Stomach (tissue), 9 donors: ENCODE data around the gene CCDC24. TPM values are rescaled to one million over a fixed set of nuclear protein-coding genes. Genes with fewer than 3 reads are reported as not detected.

ENCODE experiments used
- DNase-seq, 2 donors: peaks; one replicate each; pipeline versions ENCODE4 v3.0.0 to v3.0.0-alpha.2; 2013 to 2019
- H3K27ac ChIP-seq, 5 donors: fragments of 200-600 bp in 4 of 5; sonication (generic) in 4 of 5; one replicate each; pipeline ENCODE4 v1.5.1; 2013 to 2019; ENCODE audit warnings: mild to moderate bottlenecking in 1 of 5, moderate library complexity in 1 of 5
- H3K27me3 ChIP-seq, 3 donors: fragments of 200-600 bp; sonication (generic); one replicate each; pipeline ENCODE4 v1.5.1; 2017 to 2019; ENCODE audit warnings: mixed run types in 1 of 3
- H3K36me3 ChIP-seq, 4 donors: fragments of 200-600 bp; sonication (generic); 1 replicate in 3 of 4; 2 replicates in 1 of 4; pipeline ENCODE4 v1.5.1; 2016 to 2019
- H3K4me1 ChIP-seq, 4 donors: fragments of 200-600 bp; sonication (generic); one replicate each; pipeline ENCODE4 v1.5.1; 2016 to 2019
- H3K4me3 ChIP-seq, 4 donors: fragments of 200-600 bp; sonication (generic) in 3 of 4; one replicate each; pipeline ENCODE4 v1.5.1; 2016 to 2019; ENCODE audit warnings: mild to moderate bottlenecking in 1 of 4
- H3K9me3 ChIP-seq, 4 donors: fragments of 200-600 bp; sonication (generic); one replicate each; pipeline ENCODE4 v1.5.1; 2016 to 2019
- CTCF ChIP-seq, 7 experiments: fragments of 450-650 bp in 4 of 7; fragments of 200-600 bp in 3 of 7; sonication (generic) in 3 of 7; IDR thresholded peaks; one replicate each; pipeline ENCODE4 v1.5.1; 2016 to 2019; ENCODE audit warnings: antibody characterized with exemption in 7 of 7, control low read depth in 2 of 7, mild to moderate bottlenecking in 1 of 7
- EP300 ChIP-seq: sonication (generic); formaldehyde crosslinking; IDR thresholded peaks from one replicate; pipeline ENCODE4 v1.6.1; 2017; ENCODE audit warnings: antibody characterized with exemption
- POLR2A ChIP-seq, 4 donors: fragments of 450-650 bp; IDR thresholded peaks; one replicate each; pipeline ENCODE4 v1.6.1; 2016; ENCODE audit warnings: antibody characterized with exemption in 4 of 4, control low read depth in 2 of 4, mild to moderate bottlenecking in 1 of 4, moderate library complexity in 1 of 4
- POLR2AphosphoS5 ChIP-seq, 3 donors: sonication (generic); formaldehyde crosslinking; IDR thresholded peaks; one replicate each; pipeline ENCODE4 v1.6.1; 2016; ENCODE audit warnings: antibody characterized with exemption in 3 of 3
- WGBS, 5 donors: extraction: QIAGEN DNeasy Blood & Tissue Kit in 3 of 5; methylation state at CpG; one replicate each; pipeline versions ENCODE4 v1.1.5 to v1.1.7; 2013 to 2018; 5-methylcytosine and 5-hydroxymethylcytosine counted together
- intact Hi-C: fragments of 100-400 bp; cut with DNase I; formaldehyde crosslinking; loops from one replicate; pipeline ENCODE4 v1.15.1; 2023; ENCODE audit warnings: low total_unique reads
- polyA plus RNA-seq, 3 donors: library from polyadenylated mRNA; stranded (reverse); fragments of 200-250 nt; gene quantifications; one replicate each; pipeline ENCODE4 v1.2.3, GENCODE V29; 2013
- total RNA-seq, 5 donors: library from RNA; depleted of rRNA; stranded (reverse); fragments of >200 nt; gene quantifications; one replicate each; pipeline versions ENCODE4 v1.1.0 to v1.2.3, GENCODE V29; 2014 to 2016
- donor health status: healthy with polysubstance abuse.
- donor health status: Bipolar disorder and iron deficiency.
- donor health status: healthy.

The CCDC24 gene
- total and polyA plus RNA-seq, 8 donors = 1.2 to 32.4 (median 10.7) TPM

DNA sequence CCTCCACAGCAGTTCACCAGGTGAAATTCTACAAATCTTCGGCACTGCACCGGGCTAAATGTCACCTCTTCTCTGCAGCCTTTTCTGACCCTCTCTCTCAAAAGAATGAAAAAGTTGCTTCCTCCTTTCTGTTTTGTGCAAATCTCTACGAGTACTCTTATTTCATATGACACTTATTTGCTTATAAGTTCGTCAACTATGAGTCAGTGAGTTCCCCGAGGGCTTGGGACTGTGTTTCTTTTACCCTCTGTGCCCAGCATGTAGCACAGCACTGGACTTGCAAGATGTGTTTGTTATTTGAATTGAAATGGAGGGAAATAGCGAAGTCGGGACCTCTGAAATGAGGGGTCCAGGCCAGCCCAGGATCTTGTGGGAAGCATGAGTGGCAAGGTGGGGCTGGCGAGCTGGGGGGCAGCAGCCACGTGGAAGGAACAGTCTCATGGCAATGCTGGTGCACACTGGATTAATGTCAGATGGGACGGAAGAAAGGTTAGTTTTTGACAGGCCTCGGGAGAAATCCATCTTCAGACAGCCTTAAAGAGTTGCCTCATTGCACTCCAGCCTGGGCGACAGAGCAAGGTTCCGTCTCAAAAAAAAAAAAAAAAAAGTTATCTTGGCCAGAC, 33.6 kb downstream of the CCDC24 start:
- Histone ChIP-seq H3K4me3 (no peak overlapping the region), H3K27me3 (no peaks in the 10 kb centered on the region), H3K9me3 (no peaks in the 10 kb centered on the region), H3K36me3 (peaks cover 0 to 36% (median 8%) of the 10 kb centered on the region in 4 donors), H3K4me1 (peaks cover 8 to 44% (median 11%) of the 10 kb centered on the region in 4 donors), H3K27ac (peak overlapping the region in 2 of 5 donors; percentile 14 to 59)
- DNase-seq = no peak
- TF ChIP-seq POLR2AphosphoS5 (IDR thresholded peaks at IDR 0.05) (no peak), CTCF (IDR thresholded peaks at IDR 0.05) (no peak), EP300 (no peak), POLR2A (IDR thresholded peaks at IDR 0.05) (no peak)
- intact Hi-C loops = no loop called here
- 79 to 87% (median 85%) methylated on average over 13 of the region's 13 CpGs for WGBS, 5 donors

- Histone ChIP-seq H3K4me1 (peaks cover 8 to 44% (median 14%) of the 10 kb centered on the region in 4 donors), H3K9me3 (no peaks in the 10 kb centered on the region), H3K4me3 (no peak overlapping the region), H3K27ac (peak overlapping the region in 2 of 5 donors; percentile 40 to 59), H3K27me3 (no peaks in the 10 kb centered on the region), H3K36me3 (peaks cover 0 to 31% (median 5%) of the 10 kb centered on the region in 4 donors)
- WGBS, 5 donors = 68 to 85% (median 77%) methylated on average over 3 of the region's 3 CpGs
- DNase-seq = peak; percentile 41 to 80
- TF ChIP-seq POLR2AphosphoS5 (IDR thresholded peaks at IDR 0.05) (peak in 1 of 3 donors; percentile 21), POLR2A (IDR thresholded peaks at IDR 0.05) (no peak)
- intact Hi-C loops = no loop called here
Observed at GRCh38 chr1:44025816-44026215, 34.4 kb downstream of the CCDC24 start.

GRCh38 chr1:44027320-44027719, 35.9 kb downstream of the CCDC24 start:
- no peak overlapping the region for H3K4me3 ChIP-seq
- H3K27ac ChIP-seq = no peak overlapping the region
- intact Hi-C loops = no loop called here

DNA sequence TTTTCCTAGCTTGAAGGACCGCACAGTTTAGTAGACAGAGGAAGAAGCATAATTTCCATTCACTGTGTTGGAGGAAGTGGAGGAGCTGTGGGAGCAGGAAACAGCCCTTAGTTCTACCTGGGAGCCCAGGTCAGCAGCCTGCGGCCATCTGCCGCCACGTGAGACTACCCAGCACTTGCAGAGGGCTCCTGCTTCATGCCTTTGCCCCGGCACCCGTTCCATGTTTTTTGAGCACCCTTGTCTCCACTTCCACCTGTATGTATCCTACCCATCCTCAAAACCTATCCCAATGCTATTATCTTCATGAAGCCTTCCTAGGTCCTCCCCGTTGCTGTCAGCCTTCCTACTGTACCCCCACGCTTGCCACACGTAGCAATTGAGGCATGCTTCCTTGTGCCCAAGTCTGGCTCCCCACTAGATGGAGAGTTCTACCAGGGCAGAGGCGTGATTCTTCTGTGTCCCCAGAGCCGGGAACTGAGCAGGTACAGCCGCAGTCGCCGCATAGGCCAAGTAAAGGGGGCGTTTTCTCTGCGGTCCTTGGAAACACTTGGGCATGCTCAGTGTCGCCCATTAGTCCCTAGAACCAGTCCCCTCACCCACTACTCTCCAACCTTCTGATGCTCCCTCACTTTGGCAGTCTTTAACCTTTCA, 38.0 kb downstream of the CCDC24 start:
- DNase-seq = no peak

More at GRCh38 chr1:44027320-44027719, 35.9 kb downstream of the CCDC24 start:
- no peak for DNase-seq
- Histone ChIP-seq H3K4me1 (peaks cover 20 to 57% (median 28%) of the 10 kb centered on the region in 4 donors), H3K36me3 (peaks cover 0 to 17% (median 3%) of the 10 kb centered on the region in 4 donors), H3K27me3 (no peaks in the 10 kb centered on the region), H3K9me3 (no peaks in the 10 kb centered on the region)
- no peak for TF ChIP-seq POLR2A (IDR thresholded peaks at IDR 0.05)
- TF ChIP-seq CTCF (IDR thresholded peaks at IDR 0.05) = no peak
- TF ChIP-seq EP300 = no peak
- TF ChIP-seq POLR2AphosphoS5 (IDR thresholded peaks at IDR 0.05) = no peak
- WGBS, 5 donors = 90 to 95% (median 94%) methylated on average over 3 of the region's 3 CpGs

More for the DNA sequence above, 38.0 kb downstream of the CCDC24 start:
- no peaks in the 10 kb centered on the region for H3K27me3 ChIP-seq
- peaks cover 20 to 69% (median 41%) of the 10 kb centered on the region in 4 donors for H3K4me1 ChIP-seq
- TF ChIP-seq POLR2A (IDR thresholded peaks at IDR 0.05) = no peak
- TF ChIP-seq CTCF (IDR thresholded peaks at IDR 0.05) = no peak
- TF ChIP-seq POLR2AphosphoS5 (IDR thresholded peaks at IDR 0.05) = no peak
- no peak for TF ChIP-seq EP300
- WGBS, 5 donors = 22 to 26% (median 25%) methylated on average over 17 of the region's 17 CpGs
- H3K4me3 ChIP-seq = peak overlapping the region; percentile 73 to 94 (median 79)
- no peaks in the 10 kb centered on the region for H3K9me3 ChIP-seq
- intact Hi-C loops = no loop called here
- H3K36me3 ChIP-seq = no peaks in the 10 kb centered on the region
- peak overlapping the region; percentile 83 to 92 (median 90) for H3K27ac ChIP-seq
